ENCODE results near the gene SLC25A13.

SLC25A13 gene

DNA sequence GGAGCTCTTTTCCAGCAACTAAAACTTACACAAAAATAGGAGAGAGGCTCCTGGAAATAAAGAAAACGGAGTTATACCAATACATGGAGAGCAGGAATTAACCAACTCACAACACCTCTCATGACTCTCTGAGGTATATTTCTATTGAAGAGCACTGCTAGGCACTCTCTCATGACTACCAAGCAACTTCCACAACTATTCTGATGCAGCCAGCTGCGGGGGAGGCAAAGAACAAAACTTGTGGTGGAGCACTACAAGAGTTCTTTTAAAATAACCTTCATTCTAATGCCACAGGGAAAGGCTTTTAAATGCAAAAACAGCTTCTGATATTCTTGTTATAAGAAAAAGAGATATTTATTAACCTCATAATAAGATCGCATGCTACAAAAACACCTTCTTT, 140.7 kb downstream of the SLC25A13 start:
- DNase-seq (ENCODE audit: low read depth) = no peak
- no peak overlapping the region for H3K4me3 ChIP-seq (ENCODE audit: low read depth, low read length)
- TF ChIP-seq, protein P1, sequence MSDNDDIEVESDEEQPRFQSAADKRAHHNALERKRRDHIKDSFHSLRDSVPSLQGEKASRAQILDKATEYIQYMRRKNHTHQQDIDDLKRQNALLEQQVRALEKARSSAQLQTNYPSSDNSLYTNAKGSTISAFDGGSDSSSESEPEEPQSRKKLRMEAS (IDR thresholded peaks at IDR 0.05; ENCODE audit: low read depth, low read length) = no peak
- TF ChIP-seq MYC (IDR thresholded peaks at IDR 0.05; ENCODE audit: low read depth, low read length) (no peak), POLR2A (IDR thresholded peaks at IDR 0.05; ENCODE audit: extremely low read depth, insufficient read length) (no peak)
- TF ChIP-seq, protein P2, sequence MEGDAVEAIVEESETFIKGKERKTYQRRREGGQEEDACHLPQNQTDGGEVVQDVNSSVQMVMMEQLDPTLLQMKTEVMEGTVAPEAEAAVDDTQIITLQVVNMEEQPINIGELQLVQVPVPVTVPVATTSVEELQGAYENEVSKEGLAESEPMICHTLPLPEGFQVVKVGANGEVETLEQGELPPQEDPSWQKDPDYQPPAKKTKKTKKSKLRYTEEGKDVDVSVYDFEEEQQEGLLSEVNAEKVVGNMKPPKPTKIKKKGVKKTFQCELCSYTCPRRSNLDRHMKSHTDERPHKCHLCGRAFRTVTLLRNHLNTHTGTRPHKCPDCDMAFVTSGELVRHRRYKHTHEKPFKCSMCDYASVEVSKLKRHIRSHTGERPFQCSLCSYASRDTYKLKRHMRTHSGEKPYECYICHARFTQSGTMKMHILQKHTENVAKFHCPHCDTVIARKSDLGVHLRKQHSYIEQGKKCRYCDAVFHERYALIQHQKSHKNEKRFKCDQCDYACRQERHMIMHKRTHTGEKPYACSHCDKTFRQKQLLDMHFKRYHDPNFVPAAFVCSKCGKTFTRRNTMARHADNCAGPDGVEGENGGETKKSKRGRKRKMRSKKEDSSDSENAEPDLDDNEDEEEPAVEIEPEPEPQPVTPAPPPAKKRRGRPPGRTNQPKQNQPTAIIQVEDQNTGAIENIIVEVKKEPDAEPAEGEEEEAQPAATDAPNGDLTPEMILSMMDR (IDR thresholded peaks at IDR 0.05; ENCODE audit: low read depth, low read length) = no peak

DNA sequence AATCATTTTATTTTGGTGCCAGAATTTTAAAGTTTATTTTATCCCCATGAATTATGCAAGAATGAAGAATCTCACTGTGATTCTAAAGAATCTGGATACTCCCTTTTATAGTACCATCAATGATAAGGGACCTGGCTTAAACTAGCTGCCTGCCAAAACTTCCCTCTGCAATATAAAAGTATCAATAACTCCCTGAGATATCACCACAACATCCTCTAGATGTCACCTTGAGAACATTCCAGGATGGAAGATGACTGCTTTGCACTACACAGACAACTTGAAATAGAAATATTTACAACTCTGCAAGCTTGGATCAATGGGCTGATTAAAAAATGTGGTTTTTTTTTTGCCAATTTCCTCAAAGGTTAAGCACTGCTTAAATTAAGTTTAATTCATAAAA, 142.1 kb downstream of the SLC25A13 start:
- H3K4me3 ChIP-seq (ENCODE audit: low read depth, low read length) = no peak overlapping the region
- TF ChIP-seq, protein P1 (IDR thresholded peaks at IDR 0.05; ENCODE audit: low read depth, low read length) = no peak
- no peak for TF ChIP-seq POLR2A (IDR thresholded peaks at IDR 0.05; ENCODE audit: extremely low read depth, insufficient read length)
- no peak for DNase-seq (ENCODE audit: low read depth)

DNA sequence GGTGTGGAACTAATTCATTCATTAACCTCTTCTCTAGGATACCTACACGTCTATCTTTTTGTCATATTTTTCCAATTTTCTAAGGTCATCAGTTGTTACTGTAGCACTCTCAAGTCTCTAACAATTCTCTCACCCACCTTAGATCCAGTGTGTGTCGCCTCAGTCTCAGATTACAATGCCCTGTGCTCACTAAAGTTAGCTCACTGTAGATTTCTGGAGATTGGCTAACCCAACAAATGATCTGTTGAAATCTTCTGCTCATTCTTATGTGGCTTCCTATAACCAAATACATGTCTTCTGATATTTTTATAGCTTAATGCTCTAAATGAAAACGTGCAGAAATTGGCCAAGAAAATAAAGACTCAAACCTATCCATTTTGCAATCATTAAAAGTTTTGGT, 142.6 kb downstream of the SLC25A13 start:
- TF ChIP-seq MYC (IDR thresholded peaks at IDR 0.05; ENCODE audit: low read depth, low read length) (no peak), POLR2A (IDR thresholded peaks at IDR 0.05; ENCODE audit: extremely low read depth, insufficient read length) (no peak)
- TF ChIP-seq, protein P1 (IDR thresholded peaks at IDR 0.05; ENCODE audit: low read depth, low read length) = no peak
- TF ChIP-seq, protein P2 (IDR thresholded peaks at IDR 0.05; ENCODE audit: low read depth, low read length) = no peak
- no peak overlapping the region for H3K4me3 ChIP-seq (ENCODE audit: low read depth, low read length)
- DNase-seq (ENCODE audit: low read depth) = no peak

DNA sequence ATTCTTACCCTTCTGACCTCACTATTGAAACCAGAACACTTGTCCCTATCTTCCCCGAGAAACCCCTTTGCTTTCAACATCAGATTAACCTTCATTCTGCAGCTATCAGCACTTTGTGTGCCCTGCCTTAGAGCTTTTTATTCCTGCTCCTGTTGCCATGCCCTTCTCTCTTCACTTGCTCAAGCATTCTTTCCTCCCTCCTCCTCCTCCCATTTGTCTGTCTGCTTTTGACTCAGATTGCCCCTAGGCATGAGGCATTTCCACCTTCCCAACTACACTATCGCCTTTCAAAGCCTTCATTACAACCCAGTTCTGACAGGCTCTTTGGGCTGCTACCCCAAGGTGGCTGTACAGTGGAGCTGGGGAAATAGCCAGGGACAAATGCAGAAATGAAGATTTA, 143.3 kb downstream of the SLC25A13 start:
- TF ChIP-seq MYC (IDR thresholded peaks at IDR 0.05; ENCODE audit: low read depth, low read length) = no peak
- TF ChIP-seq, protein P2 (IDR thresholded peaks at IDR 0.05; ENCODE audit: low read depth, low read length) = no peak
- TF ChIP-seq POLR2A (IDR thresholded peaks at IDR 0.05; ENCODE audit: extremely low read depth, insufficient read length) = no peak
- TF ChIP-seq, protein P1 (IDR thresholded peaks at IDR 0.05; ENCODE audit: low read depth, low read length) = no peak

DNA sequence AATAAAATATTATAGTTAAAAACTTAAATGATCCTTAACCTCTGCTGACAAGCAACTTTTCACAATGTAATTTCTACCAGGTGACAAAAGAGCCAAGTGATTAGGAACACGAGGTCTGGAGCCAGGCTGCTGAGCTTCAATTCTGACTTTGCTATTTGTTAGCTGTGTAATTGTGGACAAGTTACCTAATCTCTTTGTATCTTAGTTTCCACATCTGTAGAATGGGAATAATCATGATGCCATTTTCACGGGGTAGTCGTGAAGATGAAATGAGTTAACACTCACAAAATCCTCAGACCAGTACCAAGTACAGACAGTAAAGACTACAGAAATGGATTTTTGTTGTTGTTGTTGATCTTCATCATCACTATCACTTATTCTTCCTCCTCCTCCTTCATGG, 144.5 kb downstream of the SLC25A13 start:
- TF ChIP-seq, protein P1 (IDR thresholded peaks at IDR 0.05; ENCODE audit: low read depth, low read length) = no peak
- TF ChIP-seq, protein P2 (IDR thresholded peaks at IDR 0.05; ENCODE audit: low read depth, low read length) = no peak
- TF ChIP-seq MYC (IDR thresholded peaks at IDR 0.05; ENCODE audit: low read depth, low read length) (no peak), POLR2A (IDR thresholded peaks at IDR 0.05; ENCODE audit: extremely low read depth, insufficient read length) (no peak)
- DNase-seq (ENCODE audit: low read depth) = no peak
- H3K4me3 ChIP-seq (ENCODE audit: low read depth, low read length) = no peak overlapping the region

More for the DNA sequence above, 143.3 kb downstream of the SLC25A13 start:
- no peak overlapping the region for H3K4me3 ChIP-seq (ENCODE audit: low read depth, low read length)
- DNase-seq (ENCODE audit: low read depth) = no peak

DNA sequence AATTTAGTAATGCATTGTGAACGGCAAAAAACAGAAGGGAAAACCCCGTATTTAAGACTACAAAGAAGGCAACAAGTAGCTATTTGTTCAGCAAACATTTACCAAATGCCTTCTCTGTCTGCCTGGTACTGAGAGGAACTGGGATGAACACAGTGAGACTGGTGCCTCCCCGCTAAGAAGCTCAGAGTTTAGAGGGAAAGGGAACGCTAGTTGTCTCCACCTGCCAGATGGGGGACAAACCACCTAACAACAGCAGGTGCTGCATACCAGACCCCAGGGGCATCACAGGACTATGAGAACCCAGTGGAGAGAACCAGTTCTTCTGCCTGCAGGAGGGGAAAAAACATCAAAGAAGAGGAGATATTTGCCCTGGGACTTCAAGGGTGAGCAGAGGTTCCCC, 147.1 kb downstream of the SLC25A13 start:
- H3K4me3 ChIP-seq (ENCODE audit: low read depth, low read length) = no peak overlapping the region
- no peak for TF ChIP-seq POLR2A (IDR thresholded peaks at IDR 0.05; ENCODE audit: extremely low read depth, insufficient read length)
- TF ChIP-seq, protein P2 (IDR thresholded peaks at IDR 0.05; ENCODE audit: low read depth, low read length) = no peak
- no peak for TF ChIP-seq MYC (IDR thresholded peaks at IDR 0.05; ENCODE audit: low read depth, low read length)
- TF ChIP-seq, protein P1 (IDR thresholded peaks at IDR 0.05; ENCODE audit: low read depth, low read length) = no peak
- DNase-seq (ENCODE audit: low read depth) = no peak
